ENCODE results near the gene CERCAM. TPM values are rescaled to one million over a fixed set of nuclear protein-coding genes. Genes with fewer than 3 reads are reported as not detected.

The CERCAM gene
- polyA plus RNA-seq, 1 donor (not counting 4 experiments of a cell fraction or from before 2014, with no cell fraction given): 15.9 TPM

DNA sequence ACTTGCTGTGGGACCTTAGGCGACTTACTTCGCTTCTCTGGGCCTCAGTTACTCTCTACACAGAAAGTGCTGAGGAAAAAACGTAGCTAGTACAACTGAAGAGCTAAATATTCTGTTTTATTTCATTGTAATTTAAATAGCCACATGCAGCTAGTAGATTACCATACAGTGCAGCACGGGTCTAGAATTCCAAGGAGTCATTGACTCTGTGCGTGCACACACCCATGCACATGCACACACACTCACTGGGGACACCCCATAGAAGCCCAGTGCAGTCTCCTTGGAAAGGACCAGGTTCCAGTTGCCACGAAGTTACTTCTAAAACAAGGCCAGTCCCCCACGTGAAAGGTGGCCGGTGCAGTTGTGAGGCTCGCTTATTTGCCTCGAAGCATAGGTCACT, 32.5 kb upstream of the CERCAM start:
- H3K4me2 ChIP-seq (ENCODE audit: control insufficient read depth, extremely low read depth, insufficient read depth, low read depth, low read length): no peak overlapping the region
- H4K20me1 ChIP-seq (ENCODE audit: control insufficient read depth, extremely low read depth, insufficient read depth, low read length): no peaks in the 10 kb centered on the region
- no peak overlapping the region for H3K27ac ChIP-seq (ENCODE audit: control insufficient read depth, insufficient read depth, low read length)
- H3K9me1 ChIP-seq (ENCODE audit: control insufficient read depth, extremely low read depth, insufficient read depth, low read length): no peaks in the 10 kb centered on the region
- dilution Hi-C loops (cut with MboI; ENCODE audit: extremely low pct_ligation_motif_present, low sequenced_read_pairs): no loop called here
- H3K9me3 ChIP-seq (ENCODE audit: control insufficient read depth, low read depth, low read length): no peaks in the 10 kb centered on the region
- H2AFZ ChIP-seq (ENCODE audit: control insufficient read depth, low read length): no peak overlapping the region
- no peaks in the 10 kb centered on the region for H3K4me1 ChIP-seq (ENCODE audit: control insufficient read depth, extremely low read depth, insufficient read depth, low read length)
- no peak overlapping the region for H3K9ac ChIP-seq (ENCODE audit: control insufficient read depth, extremely low read depth, insufficient read depth, low read length)
- no peaks in the 10 kb centered on the region for H3K27me3 ChIP-seq (ENCODE audit: control insufficient read depth, extremely low read depth, insufficient read depth, low read length)
- no peak for FAIRE-seq
- peaks cover 2% of the 10 kb centered on the region for H3K79me2 ChIP-seq (ENCODE audit: control insufficient read depth, insufficient read depth, low read length)
- no peak overlapping the region for H3K4me3 ChIP-seq (ENCODE audit: control insufficient read depth in 2 of 3, extremely low read depth in 1 of 3, insufficient read depth in 2 of 3, low read depth in 1 of 3, low read length in 3 of 3)
- DNase-seq (ENCODE audit: low read depth, low spot score): no peak
- no peak for TF ChIP-seq EZH2 (IDR thresholded peaks at IDR 0.05; ENCODE audit: low read length)
- TF ChIP-seq, protein P1, sequence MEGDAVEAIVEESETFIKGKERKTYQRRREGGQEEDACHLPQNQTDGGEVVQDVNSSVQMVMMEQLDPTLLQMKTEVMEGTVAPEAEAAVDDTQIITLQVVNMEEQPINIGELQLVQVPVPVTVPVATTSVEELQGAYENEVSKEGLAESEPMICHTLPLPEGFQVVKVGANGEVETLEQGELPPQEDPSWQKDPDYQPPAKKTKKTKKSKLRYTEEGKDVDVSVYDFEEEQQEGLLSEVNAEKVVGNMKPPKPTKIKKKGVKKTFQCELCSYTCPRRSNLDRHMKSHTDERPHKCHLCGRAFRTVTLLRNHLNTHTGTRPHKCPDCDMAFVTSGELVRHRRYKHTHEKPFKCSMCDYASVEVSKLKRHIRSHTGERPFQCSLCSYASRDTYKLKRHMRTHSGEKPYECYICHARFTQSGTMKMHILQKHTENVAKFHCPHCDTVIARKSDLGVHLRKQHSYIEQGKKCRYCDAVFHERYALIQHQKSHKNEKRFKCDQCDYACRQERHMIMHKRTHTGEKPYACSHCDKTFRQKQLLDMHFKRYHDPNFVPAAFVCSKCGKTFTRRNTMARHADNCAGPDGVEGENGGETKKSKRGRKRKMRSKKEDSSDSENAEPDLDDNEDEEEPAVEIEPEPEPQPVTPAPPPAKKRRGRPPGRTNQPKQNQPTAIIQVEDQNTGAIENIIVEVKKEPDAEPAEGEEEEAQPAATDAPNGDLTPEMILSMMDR (optimal IDR thresholded peaks at IDR 0.05 in 1 of 3, IDR thresholded peaks at IDR 0.05 in 1 of 3, conservative IDR thresholded peaks at IDR 0.05 in 1 of 3; ENCODE audit: extremely low read depth in 1 of 3, insufficient read depth in 2 of 3, low read length in 3 of 3): no peak
- peaks cover 16 to 32% of the 10 kb centered on the region in 2 experiments for H3K36me3 ChIP-seq (ENCODE audit: control insufficient read depth in 2 of 2, extremely low read depth in 1 of 2, insufficient read depth in 2 of 2, low read length in 2 of 2)

DNA sequence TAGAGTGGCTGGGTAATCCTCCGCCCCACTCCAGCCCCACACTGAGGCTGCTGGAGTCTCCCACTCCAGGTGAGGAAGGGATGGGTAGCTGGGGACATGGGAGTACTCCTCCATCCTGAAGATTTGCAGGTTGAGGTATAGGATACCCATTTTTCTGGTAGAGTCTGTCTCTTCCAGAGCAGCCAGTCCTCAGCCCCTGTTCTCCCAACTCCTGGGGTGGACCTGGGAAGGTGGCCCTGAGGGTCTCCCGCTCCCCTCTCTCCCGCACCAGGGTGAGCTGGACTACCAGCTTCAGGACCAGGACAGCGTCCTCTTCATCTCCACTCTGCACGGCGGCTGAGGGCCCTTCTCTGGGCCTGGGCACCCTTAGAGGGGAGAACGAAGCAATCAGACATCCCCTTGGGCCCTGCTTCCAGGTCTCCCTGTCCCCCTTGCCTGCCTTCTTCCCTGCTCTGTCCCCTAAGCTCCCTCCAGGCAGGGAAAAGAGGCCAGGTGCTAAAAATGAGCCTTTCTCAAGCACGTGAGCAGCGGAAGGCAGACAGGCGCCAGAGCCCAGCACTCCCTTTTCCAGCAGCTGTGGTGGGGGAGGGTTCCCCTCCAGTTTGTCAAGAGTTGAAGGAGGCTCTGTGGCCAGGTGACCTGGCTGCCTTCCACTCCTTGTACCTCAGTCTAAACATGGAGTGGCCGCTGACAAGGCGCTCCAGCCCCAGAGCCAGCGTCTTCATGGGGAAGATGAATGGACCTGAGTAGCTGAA, 31.1 kb upstream of the CERCAM start:
- Histone ChIP-seq H3K36me3 (ENCODE audit: control insufficient read depth in 2 of 2, extremely low read depth in 1 of 2, insufficient read depth in 2 of 2, low read length in 2 of 2) (peaks cover 14 to 32% of the 10 kb centered on the region in 2 experiments), H3K4me1 (ENCODE audit: control insufficient read depth, extremely low read depth, insufficient read depth, low read length) (peaks cover 4% of the 10 kb centered on the region), H3K9me1 (ENCODE audit: control insufficient read depth, extremely low read depth, insufficient read depth, low read length) (no peaks in the 10 kb centered on the region), H3K79me2 (ENCODE audit: control insufficient read depth, insufficient read depth, low read length) (no peaks in the 10 kb centered on the region), H4K20me1 (ENCODE audit: control insufficient read depth, extremely low read depth, insufficient read depth, low read length) (no peaks in the 10 kb centered on the region), H3K9ac (ENCODE audit: control insufficient read depth, extremely low read depth, insufficient read depth, low read length) (no peak overlapping the region), H3K4me3 (ENCODE audit: control insufficient read depth in 2 of 3, extremely low read depth in 1 of 3, insufficient read depth in 2 of 3, low read depth in 1 of 3, low read length in 3 of 3) (no peak overlapping the region), H3K4me2 (ENCODE audit: control insufficient read depth, extremely low read depth, insufficient read depth, low read depth, low read length) (no peak overlapping the region), H3K27me3 (ENCODE audit: control insufficient read depth, extremely low read depth, insufficient read depth, low read length) (no peaks in the 10 kb centered on the region), H2AFZ (ENCODE audit: control insufficient read depth, low read length) (no peak overlapping the region), H3K27ac (ENCODE audit: control insufficient read depth, insufficient read depth, low read length) (no peak overlapping the region), H3K9me3 (ENCODE audit: control insufficient read depth, low read depth, low read length) (no peaks in the 10 kb centered on the region)
- no peak for FAIRE-seq
- no peak for DNase-seq (ENCODE audit: low read depth, low spot score)
- TF ChIP-seq EZH2 (IDR thresholded peaks at IDR 0.05; ENCODE audit: low read length): no peak
- TF ChIP-seq, protein P1 (optimal IDR thresholded peaks at IDR 0.05 in 1 of 3, IDR thresholded peaks at IDR 0.05 in 1 of 3, conservative IDR thresholded peaks at IDR 0.05 in 1 of 3; ENCODE audit: extremely low read depth in 1 of 3, insufficient read depth in 2 of 3, low read length in 3 of 3): no peak
- dilution Hi-C loops (cut with MboI; ENCODE audit: extremely low pct_ligation_motif_present, low sequenced_read_pairs): no loop called here

Data from keratinocyte (primary cell).